HuH-7 (cell line): ENCODE measurements around the gene JAG2.

Source experiments
- DNase-seq: peaks from one replicate; pipeline ENCODE4 v3.0.0; 2011; ENCODE audit warnings: low spot score

Gene JAG2

GRCh38 chr14:105203057-105203531, 34.5 kb upstream of the JAG2 start:
- DNase-seq: peak; percentile 92

DNA sequence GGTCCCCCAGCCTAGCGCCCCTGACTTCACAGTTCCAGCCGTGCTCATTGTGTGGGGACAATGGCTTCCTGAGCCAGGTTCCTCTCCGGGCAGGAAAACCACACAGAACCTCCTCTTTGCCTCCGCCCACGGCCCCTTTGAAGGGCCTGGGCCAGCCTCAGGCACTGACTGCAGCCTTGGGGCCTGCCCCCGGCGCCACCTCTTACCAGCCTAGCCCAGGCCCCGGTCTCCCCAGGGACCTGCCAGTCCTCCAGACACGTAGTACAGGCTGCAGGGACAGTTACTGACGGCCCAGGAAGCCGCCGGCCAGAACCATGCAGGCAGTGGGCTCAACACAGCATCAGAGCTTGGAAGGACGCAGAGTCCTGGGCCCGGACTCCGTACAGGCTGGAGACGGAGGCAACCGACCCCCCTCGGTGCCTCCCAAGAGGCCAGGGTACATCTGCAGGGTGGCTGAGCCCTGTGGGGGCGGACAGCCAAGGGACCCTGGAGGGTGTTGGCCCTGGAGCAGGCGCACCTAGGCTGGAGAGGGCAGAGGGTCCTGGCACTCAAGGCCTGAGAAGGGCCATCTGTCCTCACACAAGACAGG, 33.4 kb upstream of the JAG2 start:
- no peak for DNase-seq

DNA sequence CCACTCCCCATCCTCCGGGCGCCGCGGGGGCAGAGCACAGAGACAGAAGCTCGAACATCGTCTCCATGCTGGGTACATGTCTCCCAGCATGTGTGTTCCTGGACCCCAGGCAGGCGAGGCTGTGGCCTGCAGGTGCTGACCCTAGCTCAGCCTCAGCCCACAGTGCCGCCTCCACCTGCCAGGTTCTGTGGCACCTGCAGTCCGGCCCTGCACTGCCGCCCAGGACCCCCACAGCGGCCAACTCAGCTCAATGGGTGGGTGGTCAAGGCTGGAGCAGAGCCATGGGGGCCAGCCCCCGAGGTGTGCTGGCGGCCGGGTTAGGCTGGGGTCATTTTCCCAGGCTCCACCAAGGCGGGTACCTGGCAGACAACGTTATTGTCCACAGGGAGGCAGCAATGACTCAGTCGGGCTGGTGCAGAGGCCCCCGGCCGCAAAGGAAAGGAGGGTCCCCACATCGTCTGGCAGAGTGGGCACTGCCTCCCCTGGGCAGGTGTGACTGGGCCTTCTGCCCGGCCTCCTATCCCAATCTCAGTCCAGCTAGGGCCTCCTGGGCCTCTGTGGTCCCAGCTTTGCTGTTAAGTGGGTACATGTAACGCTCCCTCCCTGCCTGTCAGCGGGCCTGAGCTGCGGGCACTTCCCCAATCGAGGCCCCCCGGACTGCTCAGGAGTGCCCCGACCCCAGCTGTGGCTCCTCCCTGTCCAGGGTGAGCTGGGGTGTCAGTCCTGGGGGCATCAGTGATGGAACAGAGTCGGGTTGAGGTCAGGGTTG, 32.8 kb upstream of the JAG2 start:
- DNase-seq: peak; percentile 63

DNA sequence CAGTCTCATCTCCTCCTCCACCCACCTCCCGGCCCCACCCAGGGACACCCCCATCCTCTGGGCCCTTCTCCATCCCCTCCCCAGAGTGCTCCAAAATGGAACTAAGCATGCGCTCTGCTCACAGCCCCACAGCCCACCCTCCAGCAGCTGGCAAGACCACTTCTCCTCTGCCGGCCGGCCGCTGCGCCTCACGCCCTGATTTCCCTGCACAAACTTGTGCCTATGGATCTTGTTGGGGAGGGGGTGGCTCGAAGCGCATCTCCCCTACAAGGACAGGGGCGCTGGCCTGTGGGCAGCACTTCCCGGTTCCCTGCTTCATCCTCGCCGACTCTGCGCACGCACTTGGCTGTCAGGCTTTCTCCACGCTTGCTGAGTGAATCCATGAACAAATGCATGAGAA, 32.1 kb upstream of the JAG2 start:
- no peak for DNase-seq

DNA sequence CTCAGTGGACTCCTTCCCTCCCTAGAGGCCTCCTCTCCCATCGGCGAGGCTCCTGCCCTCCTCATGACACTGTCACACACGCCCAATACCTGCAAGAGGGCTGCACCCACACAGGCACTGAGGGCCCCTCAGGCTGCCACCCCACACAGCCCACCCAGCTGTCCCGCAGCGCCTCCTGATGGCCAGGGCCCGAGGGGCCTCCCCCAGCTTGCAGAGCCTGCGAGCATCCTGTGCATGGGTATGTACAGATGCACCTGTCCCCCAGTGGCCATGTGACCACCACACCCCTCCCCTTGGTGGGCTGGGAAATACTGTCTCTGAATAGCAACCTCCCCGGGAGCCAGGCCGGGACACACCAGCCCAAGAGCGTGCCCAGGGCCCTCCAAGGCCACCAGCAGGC, 31.5 kb upstream of the JAG2 start:
- no peak for DNase-seq

- no peak for DNase-seq
Measured at GRCh38 chr14:105199093-105199492, 30.5 kb upstream of the JAG2 start.

DNA sequence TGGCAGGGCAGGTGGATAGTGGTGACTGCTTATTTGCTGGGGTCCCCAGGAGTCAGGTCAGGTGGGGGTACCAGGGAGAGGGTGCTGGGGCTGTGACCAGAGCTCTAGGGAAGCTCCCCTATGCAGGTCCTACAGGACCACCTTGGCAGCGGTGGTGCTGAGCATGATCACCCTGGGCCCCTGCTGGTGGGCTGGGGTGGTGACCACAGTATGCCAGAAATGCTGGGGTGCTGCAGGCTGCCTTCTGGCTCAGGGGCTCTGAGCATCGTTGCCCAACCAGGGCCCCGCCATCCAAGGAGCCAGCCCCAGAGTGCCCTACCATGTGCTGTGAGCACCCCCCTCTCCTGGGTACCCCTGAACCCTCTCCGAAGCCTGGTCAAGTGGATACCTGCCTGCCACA, 30.0 kb upstream of the JAG2 start:
- no peak for DNase-seq

DNA sequence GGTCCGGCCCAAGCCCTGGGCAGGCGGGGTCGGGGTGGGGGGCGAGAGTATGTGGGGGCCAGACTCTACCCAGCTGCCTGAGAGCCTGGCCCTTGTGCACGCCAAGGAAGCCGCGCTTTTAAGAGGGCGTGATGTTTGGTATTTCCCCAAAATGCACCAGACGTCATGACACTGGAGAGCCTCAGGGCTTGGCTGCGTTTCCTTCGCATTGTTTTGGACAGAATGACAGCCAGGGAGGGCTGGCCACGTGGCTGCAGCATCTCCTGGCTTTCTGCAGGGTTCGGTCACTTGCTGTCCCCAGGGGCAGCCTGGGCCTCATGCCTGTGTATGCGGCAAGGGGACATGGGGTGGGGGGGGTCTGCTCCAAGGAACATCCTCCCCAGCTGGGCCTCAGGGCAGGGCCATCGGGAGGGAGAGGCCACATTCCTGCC, 28.6 kb upstream of the JAG2 start:
- DNase-seq: no peak

- no peak for DNase-seq
Measured at GRCh38 chr14:105196265-105196960, 27.8 kb upstream of the JAG2 start.

DNA sequence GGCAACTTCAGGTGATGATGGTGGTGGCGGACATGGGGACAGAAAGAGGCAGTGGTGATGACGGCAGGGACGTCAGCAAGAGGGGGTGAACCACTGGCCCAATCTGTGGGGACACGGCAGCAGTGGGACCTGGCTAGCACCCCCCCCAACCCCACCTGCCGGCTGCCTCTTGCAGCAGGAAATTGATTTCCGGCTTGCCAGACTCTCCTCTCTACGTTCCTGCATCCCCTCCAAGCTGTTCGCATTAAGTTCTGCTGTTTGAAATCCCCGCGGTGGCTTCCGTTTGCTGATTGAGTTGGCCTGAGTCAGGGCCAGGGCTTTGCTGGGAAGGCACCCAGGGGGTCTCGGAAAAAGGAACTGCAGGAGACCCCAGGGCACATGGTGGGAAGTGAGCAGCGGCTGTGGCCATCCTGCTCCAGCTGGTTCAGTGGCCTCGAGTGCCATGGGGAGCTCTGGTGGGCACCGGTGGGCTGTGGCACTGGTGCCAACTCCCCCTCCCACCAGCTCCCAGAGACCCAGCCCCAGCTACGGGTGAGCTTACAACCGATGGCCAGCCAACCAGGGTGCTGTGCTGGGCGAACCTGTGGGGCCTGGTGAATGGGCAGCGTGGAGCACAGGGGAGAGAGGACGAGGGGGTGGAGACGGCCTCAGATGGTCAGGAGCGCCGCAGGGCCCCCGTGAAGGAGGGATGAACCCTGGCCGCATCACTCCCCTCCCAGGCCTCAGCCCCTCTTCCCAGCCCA, 27.1 kb upstream of the JAG2 start:
- DNase-seq: no peak

GRCh38 chr14:105195051-105195450, 26.5 kb upstream of the JAG2 start:
- no peak for DNase-seq

- no peak for DNase-seq
Measured at GRCh38 chr14:105193916-105194782, 25.6 kb upstream of the JAG2 start.

- no peak for DNase-seq
Measured at GRCh38 chr14:105192866-105193731, 24.5 kb upstream of the JAG2 start.

GRCh38 chr14:105187935-105188524, 19.5 kb upstream of the JAG2 start:
- no peak for DNase-seq

DNA sequence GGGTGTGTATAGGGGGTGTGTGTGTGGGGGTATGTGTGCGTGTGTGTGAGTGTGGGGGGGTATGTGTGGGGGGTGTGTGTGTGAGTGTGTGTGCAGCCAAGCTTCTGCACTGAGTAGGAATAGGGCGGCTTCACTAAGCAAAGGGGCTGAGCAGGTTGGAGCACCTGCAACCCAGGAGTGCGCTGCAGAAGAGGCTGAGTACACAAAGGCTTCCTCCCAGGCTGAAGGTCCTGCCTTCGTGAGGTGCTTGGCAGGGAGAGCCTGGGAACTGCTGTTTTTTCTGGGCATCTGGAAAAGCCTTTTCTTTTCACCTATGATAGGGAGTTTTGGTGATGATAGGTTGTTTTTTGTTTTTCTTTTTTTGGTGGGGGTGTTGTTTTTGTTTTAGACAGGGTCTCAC, 18.5 kb upstream of the JAG2 start:
- DNase-seq: no peak

DNA sequence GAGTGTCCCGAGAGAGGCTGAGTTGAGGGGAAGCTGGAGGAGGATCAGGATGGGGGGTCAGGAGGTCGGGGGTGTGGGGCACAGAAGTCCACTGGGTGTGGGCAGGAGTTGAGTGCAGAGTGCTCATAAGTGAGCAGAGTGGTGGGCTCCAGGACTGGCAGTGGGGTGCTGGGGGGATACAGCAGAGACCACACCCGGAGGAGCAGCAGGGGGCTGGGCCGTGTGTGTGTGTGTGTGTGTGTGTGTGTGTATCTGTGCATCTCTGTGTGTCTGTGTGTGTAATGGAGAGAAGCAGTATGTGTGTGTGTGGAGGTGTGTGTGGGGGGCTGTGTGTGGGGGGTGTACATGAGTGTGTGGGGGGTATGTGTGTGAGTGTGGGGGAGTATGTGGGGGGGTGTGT, 17.4 kb upstream of the JAG2 start:
- DNase-seq: no peak

GRCh38 chr14:105185001-105185400, 16.4 kb upstream of the JAG2 start:
- no peak for DNase-seq

DNA sequence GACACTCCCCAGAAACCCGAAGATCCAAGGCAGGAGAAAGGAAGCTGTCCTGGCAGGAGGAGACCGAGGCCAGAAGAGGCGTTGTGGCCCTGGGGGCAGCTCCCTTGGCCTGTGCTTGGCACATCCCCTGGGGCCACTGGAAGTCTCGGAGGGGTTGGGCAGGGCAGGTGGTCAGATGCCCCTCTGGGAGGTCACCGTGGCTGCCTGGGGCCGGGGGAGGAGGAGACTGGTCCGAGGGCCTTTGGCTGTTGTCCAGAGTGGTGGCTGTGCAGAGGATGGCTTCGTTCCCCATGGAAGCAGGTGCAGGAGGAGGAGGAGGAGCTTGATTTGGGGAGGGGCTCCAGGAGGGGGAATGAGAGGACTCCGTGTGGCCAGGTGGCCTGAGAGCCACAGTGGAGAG, 15.9 kb upstream of the JAG2 start:
- DNase-seq: no peak

GRCh38 chr14:105182296-105183020, 13.9 kb upstream of the JAG2 start:
- no peak for DNase-seq
